ENCODE data around the gene JMJD8. TPM values are rescaled to one million over a fixed set of nuclear protein-coding genes. Genes with fewer than 3 reads are reported as not detected.

JMJD8 gene
- total RNA-seq, 1 experiment from 2014 or later, result 121 TPM

GRCh38 chr16:660132-660458 lies 24.0 kb downstream of the JMJD8 start:
- H3K9me3 ChIP-seq (ENCODE audit: control insufficient read depth in 1 of 2, insufficient read depth in 1 of 2, low read depth in 1 of 2, low read length in 2 of 2), result no peaks in the 10 kb centered on the region
- H2AFZ ChIP-seq (ENCODE audit: low read depth, low read length, poor library complexity, severe bottlenecking), result no peak overlapping the region
- H3K27ac ChIP-seq (ENCODE audit: low read depth, low read length), result peak overlapping the region; percentile 64; the same call in 1 of the 2 replicates
- CTCF ChIA-PET, result interaction anchor here (1.0 to 2.6 kb wide), 3 partner anchors 12 to 81 kb away, joined by 3 to 13 read pairs (median 3); partner anchors contain the start of genes METTL26 and WDR90
- DNase-seq (ENCODE audit: low read depth, low spot score) (no peak), ATAC-seq (no peak)
- POLR2A ChIA-PET, result interaction anchor here (1.9 kb wide), 1 partner anchor 9 kb away, joined by 4 read pairs; no protein-coding TSS in a partner anchor
- no peaks in the 10 kb centered on the region for H3K27me3 ChIP-seq (ENCODE audit: insufficient read depth, low read length)
- intact Hi-C loops (cut with micrococcal nuclease), result loop anchor here (2.0 kb wide), 1 partner anchor 81 kb away; no protein-coding TSS in a partner anchor
- no peaks in the 10 kb centered on the region for H3K9me2 ChIP-seq (ENCODE audit: insufficient read depth)
- no TSS peak for BruUV-seq (replicated peaks)
- no peak overlapping the region for H3K4me3 ChIP-seq (replicated peaks in 1 of 2; ENCODE audit: low read depth in 1 of 2, low read length in 2 of 2)
- peak overlapping the region; percentile 21; the same call in 1 of the 2 replicates for H3K4me2 ChIP-seq (ENCODE audit: low read length)
- H3K79me2 ChIP-seq (ENCODE audit: insufficient read depth, low read length), result no peaks in the 10 kb centered on the region
- no peaks in the 10 kb centered on the region for H3K36me3 ChIP-seq (ENCODE audit: control insufficient read depth in 1 of 2, insufficient read depth in 2 of 2, low read length in 2 of 2)
- no peak overlapping the region for H3K9ac ChIP-seq (ENCODE audit: low read length)
- H3K4me1 ChIP-seq (ENCODE audit: control insufficient read depth in 1 of 2, insufficient read depth in 2 of 2, low read length in 2 of 2), result peaks cover 3 to 9% of the 10 kb centered on the region in 2 experiments; a peak in 2 of 4 replicates
- TF ChIP-seq YY1 (IDR thresholded peaks at IDR 0.05; ENCODE audit: extremely low read depth, insufficient replicate concordance, low read depth, low read length) (no peak), EZH2 (IDR thresholded peaks at IDR 0.05) (no peak), EGR1 (IDR thresholded peaks at IDR 0.05; ENCODE audit: low read depth) (no peak), POLR2A (IDR thresholded peaks at IDR 0.05; ENCODE audit: borderline replicate concordance, extremely low read depth, insufficient read depth, insufficient read length) (no peak), JUND (IDR thresholded peaks at IDR 0.05) (no peak), ZFX (IDR thresholded peaks at IDR 0.05) (no peak), SRF (IDR thresholded peaks at IDR 0.05; ENCODE audit: low read depth) (no peak), CBX3 (IDR thresholded peaks at IDR 0.05; ENCODE audit: low read depth) (no peak), RAD21 (IDR thresholded peaks at IDR 0.05; ENCODE audit: low read depth) (no peak), ELF1 (IDR thresholded peaks at IDR 0.05; ENCODE audit: borderline replicate concordance, low read depth) (no peak), POLR2AphosphoS5 (IDR thresholded peaks at IDR 0.05; ENCODE audit: low read depth, low read length) (no peak), EZH2phosphoT487 (IDR thresholded peaks at IDR 0.05; ENCODE audit: borderline replicate concordance) (no peak), SP1 (IDR thresholded peaks at IDR 0.05; ENCODE audit: low read depth) (no peak), MAX (IDR thresholded peaks at IDR 0.05) (no peak)
- TF ChIP-seq, protein P1, sequence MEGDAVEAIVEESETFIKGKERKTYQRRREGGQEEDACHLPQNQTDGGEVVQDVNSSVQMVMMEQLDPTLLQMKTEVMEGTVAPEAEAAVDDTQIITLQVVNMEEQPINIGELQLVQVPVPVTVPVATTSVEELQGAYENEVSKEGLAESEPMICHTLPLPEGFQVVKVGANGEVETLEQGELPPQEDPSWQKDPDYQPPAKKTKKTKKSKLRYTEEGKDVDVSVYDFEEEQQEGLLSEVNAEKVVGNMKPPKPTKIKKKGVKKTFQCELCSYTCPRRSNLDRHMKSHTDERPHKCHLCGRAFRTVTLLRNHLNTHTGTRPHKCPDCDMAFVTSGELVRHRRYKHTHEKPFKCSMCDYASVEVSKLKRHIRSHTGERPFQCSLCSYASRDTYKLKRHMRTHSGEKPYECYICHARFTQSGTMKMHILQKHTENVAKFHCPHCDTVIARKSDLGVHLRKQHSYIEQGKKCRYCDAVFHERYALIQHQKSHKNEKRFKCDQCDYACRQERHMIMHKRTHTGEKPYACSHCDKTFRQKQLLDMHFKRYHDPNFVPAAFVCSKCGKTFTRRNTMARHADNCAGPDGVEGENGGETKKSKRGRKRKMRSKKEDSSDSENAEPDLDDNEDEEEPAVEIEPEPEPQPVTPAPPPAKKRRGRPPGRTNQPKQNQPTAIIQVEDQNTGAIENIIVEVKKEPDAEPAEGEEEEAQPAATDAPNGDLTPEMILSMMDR (IDR thresholded peaks at IDR 0.05 in 2 of 3, conservative IDR thresholded peaks at IDR 0.05 in 1 of 3; ENCODE audit: borderline replicate concordance in 1 of 3, insufficient read depth in 1 of 3, low read depth in 2 of 3, low read length in 2 of 3), result no peak
- TF ChIP-seq, protein P2, sequence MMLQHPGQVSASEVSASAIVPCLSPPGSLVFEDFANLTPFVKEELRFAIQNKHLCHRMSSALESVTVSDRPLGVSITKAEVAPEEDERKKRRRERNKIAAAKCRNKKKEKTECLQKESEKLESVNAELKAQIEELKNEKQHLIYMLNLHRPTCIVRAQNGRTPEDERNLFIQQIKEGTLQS (IDR thresholded peaks at IDR 0.05), result no peak
- TF ChIP-seq, protein P3, sequence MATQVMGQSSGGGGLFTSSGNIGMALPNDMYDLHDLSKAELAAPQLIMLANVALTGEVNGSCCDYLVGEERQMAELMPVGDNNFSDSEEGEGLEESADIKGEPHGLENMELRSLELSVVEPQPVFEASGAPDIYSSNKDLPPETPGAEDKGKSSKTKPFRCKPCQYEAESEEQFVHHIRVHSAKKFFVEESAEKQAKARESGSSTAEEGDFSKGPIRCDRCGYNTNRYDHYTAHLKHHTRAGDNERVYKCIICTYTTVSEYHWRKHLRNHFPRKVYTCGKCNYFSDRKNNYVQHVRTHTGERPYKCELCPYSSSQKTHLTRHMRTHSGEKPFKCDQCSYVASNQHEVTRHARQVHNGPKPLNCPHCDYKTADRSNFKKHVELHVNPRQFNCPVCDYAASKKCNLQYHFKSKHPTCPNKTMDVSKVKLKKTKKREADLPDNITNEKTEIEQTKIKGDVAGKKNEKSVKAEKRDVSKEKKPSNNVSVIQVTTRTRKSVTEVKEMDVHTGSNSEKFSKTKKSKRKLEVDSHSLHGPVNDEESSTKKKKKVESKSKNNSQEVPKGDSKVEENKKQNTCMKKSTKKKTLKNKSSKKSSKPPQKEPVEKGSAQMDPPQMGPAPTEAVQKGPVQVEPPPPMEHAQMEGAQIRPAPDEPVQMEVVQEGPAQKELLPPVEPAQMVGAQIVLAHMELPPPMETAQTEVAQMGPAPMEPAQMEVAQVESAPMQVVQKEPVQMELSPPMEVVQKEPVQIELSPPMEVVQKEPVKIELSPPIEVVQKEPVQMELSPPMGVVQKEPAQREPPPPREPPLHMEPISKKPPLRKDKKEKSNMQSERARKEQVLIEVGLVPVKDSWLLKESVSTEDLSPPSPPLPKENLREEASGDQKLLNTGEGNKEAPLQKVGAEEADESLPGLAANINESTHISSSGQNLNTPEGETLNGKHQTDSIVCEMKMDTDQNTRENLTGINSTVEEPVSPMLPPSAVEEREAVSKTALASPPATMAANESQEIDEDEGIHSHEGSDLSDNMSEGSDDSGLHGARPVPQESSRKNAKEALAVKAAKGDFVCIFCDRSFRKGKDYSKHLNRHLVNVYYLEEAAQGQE (IDR thresholded peaks at IDR 0.05; ENCODE audit: low read depth), result no peak
- TF ChIP-seq, protein P4, sequence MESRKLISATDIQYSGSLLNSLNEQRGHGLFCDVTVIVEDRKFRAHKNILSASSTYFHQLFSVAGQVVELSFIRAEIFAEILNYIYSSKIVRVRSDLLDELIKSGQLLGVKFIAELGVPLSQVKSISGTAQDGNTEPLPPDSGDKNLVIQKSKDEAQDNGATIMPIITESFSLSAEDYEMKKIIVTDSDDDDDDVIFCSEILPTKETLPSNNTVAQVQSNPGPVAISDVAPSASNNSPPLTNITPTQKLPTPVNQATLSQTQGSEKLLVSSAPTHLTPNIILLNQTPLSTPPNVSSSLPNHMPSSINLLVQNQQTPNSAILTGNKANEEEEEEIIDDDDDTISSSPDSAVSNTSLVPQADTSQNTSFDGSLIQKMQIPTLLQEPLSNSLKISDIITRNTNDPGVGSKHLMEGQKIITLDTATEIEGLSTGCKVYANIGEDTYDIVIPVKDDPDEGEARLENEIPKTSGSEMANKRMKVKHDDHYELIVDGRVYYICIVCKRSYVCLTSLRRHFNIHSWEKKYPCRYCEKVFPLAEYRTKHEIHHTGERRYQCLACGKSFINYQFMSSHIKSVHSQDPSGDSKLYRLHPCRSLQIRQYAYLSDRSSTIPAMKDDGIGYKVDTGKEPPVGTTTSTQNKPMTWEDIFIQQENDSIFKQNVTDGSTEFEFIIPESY (IDR thresholded peaks at IDR 0.05; ENCODE audit: extremely low read depth, insufficient replicate concordance, low read length), result no peak
- RAD21 ChIA-PET (ENCODE audit: low non-redundant PET in 1 of 2, low total read pairs in 2 of 2, uncharacterized antibody in 2 of 2, unreplicated experiment in 2 of 2), result no interaction called here
- H4K20me1 ChIP-seq (ENCODE audit: insufficient read depth), result no peaks in the 10 kb centered on the region

Data from HCT116 (cell line).